Smooth muscle cell (in vitro differentiated cells): ENCODE measurements around the gene CPPED1. TPM values are rescaled to one million over a fixed set of nuclear protein-coding genes. Genes with fewer than 3 reads are reported as not detected.

Source experiments
- DNase-seq: peaks from one replicate; lab custom pipeline; 2025; ENCODE audit not compliant: unreplicated experiment; lab: John Stamatoyannopoulos, UW
- H2AFZ ChIP-seq: fragments of 200-600 bp; sonication (generic); 2 replicates; pipeline ENCODE4 v1.6.0; 2016; ENCODE audit warnings: antibody characterized with exemption, low read depth, mild to moderate bottlenecking
- H3F3A ChIP-seq: fragments of 200-600 bp; sonication (generic); 2 replicates; pipeline ENCODE4 v1.6.0; 2017; ENCODE audit warnings: antibody characterized with exemption, low read depth
- H3K27ac ChIP-seq: fragments of 200-600 bp; sonication (generic); 2 replicates; pipeline ENCODE4 v1.5.1; 2016; ENCODE audit warnings: low read depth, mild to moderate bottlenecking
- H3K27me3 ChIP-seq: fragments of 200-600 bp; sonication (generic); 2 replicates; pipeline ENCODE4 v1.6.1; 2016; ENCODE audit warnings: low read depth, mild to moderate bottlenecking
- H3K36me3 ChIP-seq: fragments of 200-600 bp; sonication (generic); 2 replicates; pipeline ENCODE4 v1.5.1; 2016; ENCODE audit warnings: low read depth
- H3K4me1 ChIP-seq: fragments of 200-600 bp; sonication (generic); 2 replicates; pipeline ENCODE4 v1.5.1; 2016; ENCODE audit warnings: low read depth
- H3K4me2 ChIP-seq: fragments of 200-600 bp; sonication (generic); 2 replicates; pipeline ENCODE4 v1.6.0; 2016; ENCODE audit warnings: mild to moderate bottlenecking
- H3K4me3 ChIP-seq: fragments of 200-600 bp; sonication (generic); 2 replicates; pipeline ENCODE4 v1.5.1; 2016; ENCODE audit warnings: mild to moderate bottlenecking
- H3K79me2 ChIP-seq: fragments of 200-600 bp; sonication (generic); 2 replicates; pipeline ENCODE4 v1.6.0; 2016; ENCODE audit warnings: low read depth, mild to moderate bottlenecking
- H3K9ac ChIP-seq: fragments of 200-600 bp; sonication (generic); 2 replicates; pipeline ENCODE4 v1.6.0; 2016; ENCODE audit warnings: low read depth
- H3K9me3 ChIP-seq: fragments of 200-600 bp; sonication (generic); replicated peaks from 2 replicates; pipeline ENCODE4 v1.5.1; 2016; ENCODE audit warnings: low read depth
- H4K20me1 ChIP-seq: fragments of 200-600 bp; sonication (generic); 2 replicates; pipeline ENCODE4 v1.6.0; 2016; ENCODE audit warnings: low read depth
- WGBS: methylation state at CpG from one replicate; pipeline ENCODE4 v1.1.7; 2016; ENCODE audit warnings: low lambda C conversion rate; 5-methylcytosine and 5-hydroxymethylcytosine counted together
- polyA plus RNA-seq: library from polyadenylated mRNA; unstranded; fragments of >200 nt; fragmentation: Nextera tagmentation; extraction: Ambion mirVana; gene quantifications from 2 replicates; pipeline ENCODE4 v1.2.1, GENCODE V29; 2016
- total RNA-seq: library from RNA; depleted of rRNA; stranded (reverse); fragments of >200 nt; gene quantifications from 2 replicates; pipeline ENCODE4 v1.2.3, GENCODE V29; 2014
- TF ChIP-seq, protein P1 (sequence below): fragments of 200-600 bp; sonication (generic); IDR thresholded peaks from 2 replicates; pipeline ENCODE4 v1.5.1; 2017; ENCODE audit warnings: borderline replicate concordance, mild to moderate bottlenecking, antibody characterized with exemption; ENCODE audit not compliant: insufficient read depth, poor library complexity, severe bottlenecking

The CPPED1 gene
- total and polyA plus RNA-seq, 2 experiments from 2014 or later = 17.2 to 20.9 TPM

DNA sequence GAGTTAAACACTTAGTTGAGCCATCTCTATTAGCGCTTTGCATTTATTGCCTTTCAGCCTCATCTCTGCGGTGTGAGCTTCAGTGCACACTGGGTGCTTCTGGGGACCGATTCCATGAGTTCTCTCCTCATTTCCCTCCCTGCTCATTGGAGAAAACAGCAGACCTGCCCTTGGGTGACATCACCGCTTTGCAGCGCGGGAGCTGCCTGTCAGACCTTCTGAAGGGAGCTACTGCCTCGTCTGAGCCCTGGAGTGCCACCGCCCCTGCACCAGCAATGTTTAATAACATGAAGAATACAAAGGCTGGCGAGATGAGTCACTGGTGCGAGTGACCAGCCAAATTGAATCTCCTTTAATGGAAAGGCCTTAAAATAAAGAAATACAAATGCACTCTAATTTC, 30.2 kb upstream of the CPPED1 start:
- DNase-seq = no peak

DNA sequence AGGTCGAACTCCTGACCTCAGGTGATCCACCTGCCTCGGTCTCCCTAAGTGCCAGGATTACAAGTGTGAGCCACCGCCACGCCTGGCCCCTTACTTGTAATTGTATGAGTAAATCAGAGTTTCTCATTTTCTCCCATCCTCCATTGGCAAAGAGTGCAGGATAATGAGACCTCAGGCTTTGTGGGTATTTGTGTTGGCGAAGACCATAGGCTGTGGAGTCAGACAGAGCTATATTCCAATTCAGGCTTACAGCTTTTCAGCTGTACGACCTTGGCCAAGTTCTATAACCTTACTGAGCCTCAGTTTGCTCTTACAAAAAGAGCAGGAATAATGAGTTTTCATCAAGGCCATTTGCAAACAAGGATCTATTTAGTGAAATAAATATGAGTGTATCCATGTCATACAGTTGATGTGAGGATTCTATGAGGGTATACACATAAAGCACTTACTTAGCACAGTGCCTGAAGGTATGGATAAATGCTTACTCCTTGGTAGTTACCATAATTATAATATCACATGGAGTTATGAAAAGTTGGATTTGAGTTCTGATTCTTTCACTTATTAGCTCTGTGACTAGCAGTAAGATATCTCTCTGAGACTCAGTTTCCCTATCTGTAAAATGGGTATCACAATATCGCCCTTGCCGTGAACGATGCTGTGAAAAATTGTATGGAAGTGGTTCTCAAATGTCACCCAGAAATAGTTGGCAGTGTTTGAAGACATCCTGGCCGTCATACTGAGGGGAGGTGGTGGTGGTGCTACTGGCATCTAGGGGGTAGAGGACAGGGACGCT, 25.6 kb upstream of the CPPED1 start:
- Histone ChIP-seq H3K27ac (no peak overlapping the region), H4K20me1 (no peaks in the 10 kb centered on the region), H3K79me2 (no peaks in the 10 kb centered on the region), H3K9ac (no peak overlapping the region), H3K9me3 (no peaks in the 10 kb centered on the region), H3K36me3 (no peaks in the 10 kb centered on the region), H3K4me3 (no peak overlapping the region), H3K27me3 (no peaks in the 10 kb centered on the region), H3K4me1 (no peaks in the 10 kb centered on the region), H2AFZ (no peak overlapping the region), H3K4me2 (no peak overlapping the region), H3F3A (no peaks in the 10 kb centered on the region)
- WGBS = 94% methylated on average over 11 of the region's 11 CpGs
- no peak for DNase-seq
- TF ChIP-seq, protein P1, sequence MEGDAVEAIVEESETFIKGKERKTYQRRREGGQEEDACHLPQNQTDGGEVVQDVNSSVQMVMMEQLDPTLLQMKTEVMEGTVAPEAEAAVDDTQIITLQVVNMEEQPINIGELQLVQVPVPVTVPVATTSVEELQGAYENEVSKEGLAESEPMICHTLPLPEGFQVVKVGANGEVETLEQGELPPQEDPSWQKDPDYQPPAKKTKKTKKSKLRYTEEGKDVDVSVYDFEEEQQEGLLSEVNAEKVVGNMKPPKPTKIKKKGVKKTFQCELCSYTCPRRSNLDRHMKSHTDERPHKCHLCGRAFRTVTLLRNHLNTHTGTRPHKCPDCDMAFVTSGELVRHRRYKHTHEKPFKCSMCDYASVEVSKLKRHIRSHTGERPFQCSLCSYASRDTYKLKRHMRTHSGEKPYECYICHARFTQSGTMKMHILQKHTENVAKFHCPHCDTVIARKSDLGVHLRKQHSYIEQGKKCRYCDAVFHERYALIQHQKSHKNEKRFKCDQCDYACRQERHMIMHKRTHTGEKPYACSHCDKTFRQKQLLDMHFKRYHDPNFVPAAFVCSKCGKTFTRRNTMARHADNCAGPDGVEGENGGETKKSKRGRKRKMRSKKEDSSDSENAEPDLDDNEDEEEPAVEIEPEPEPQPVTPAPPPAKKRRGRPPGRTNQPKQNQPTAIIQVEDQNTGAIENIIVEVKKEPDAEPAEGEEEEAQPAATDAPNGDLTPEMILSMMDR = no peak

More for the DNA sequence above, 30.2 kb upstream of the CPPED1 start:
- Histone ChIP-seq H3F3A (no peaks in the 10 kb centered on the region), H4K20me1 (no peaks in the 10 kb centered on the region), H3K36me3 (no peaks in the 10 kb centered on the region), H3K27me3 (no peaks in the 10 kb centered on the region), H3K9ac (no peak overlapping the region), H3K4me2 (peak overlapping the region; percentile 2), H3K9me3 (no peaks in the 10 kb centered on the region), H2AFZ (no peak overlapping the region), H3K79me2 (no peaks in the 10 kb centered on the region), H3K4me1 (no peaks in the 10 kb centered on the region), H3K27ac (no peak overlapping the region), H3K4me3 (no peak overlapping the region)
- TF ChIP-seq, protein P1 = no peak
- WGBS = 39% methylated on average over 10 of the region's 10 CpGs

DNA sequence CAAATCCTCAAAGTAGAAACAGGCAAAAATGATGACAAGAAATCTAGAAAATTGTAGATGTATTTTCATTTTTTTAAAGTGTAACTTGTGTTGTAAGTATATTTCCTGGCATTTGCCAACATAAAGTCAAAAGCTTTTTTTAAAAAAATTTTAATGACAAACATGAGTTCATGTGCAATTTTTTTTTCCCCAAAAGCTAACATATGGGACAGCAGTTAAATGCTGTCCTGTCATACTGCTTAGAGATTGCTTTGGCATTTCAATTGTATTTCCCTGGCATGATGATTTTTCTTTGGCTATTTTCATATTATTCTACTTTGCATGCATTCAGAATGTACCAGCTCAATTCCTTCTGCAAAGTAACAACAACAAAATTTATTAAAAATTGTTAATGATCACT, 24.5 kb upstream of the CPPED1 start:
- Histone ChIP-seq H3K27ac (no peak overlapping the region), H2AFZ (no peak overlapping the region)
- DNase-seq = no peak

More for the DNA sequence above, 24.5 kb upstream of the CPPED1 start:
- Histone ChIP-seq H3K9me3 (no peaks in the 10 kb centered on the region), H3K4me3 (no peak overlapping the region), H3K4me2 (no peak overlapping the region), H3K9ac (no peak overlapping the region), H3K36me3 (no peaks in the 10 kb centered on the region), H3K4me1 (no peaks in the 10 kb centered on the region), H3K79me2 (no peaks in the 10 kb centered on the region), H4K20me1 (no peaks in the 10 kb centered on the region), H3F3A (no peaks in the 10 kb centered on the region), H3K27me3 (no peaks in the 10 kb centered on the region)
- TF ChIP-seq, protein P1 = no peak
